Natural killer cell (primary cell): ENCODE results near the gene SASH3. TPM values are rescaled to one million over a fixed set of nuclear protein-coding genes. Genes with fewer than 3 reads are reported as not detected.

Experiments
- ATAC-seq, 3 donors: fragments of 150-1000 bp in 2 of 3; fragments of 200-7000 bp in 1 of 3; cut with Tn5 transposase; 1 replicate in 1 of 3; 2 replicates in 2 of 3; pipeline ENCODE4 v1.10.0; 2021; ENCODE audit warnings: mild to moderate bottlenecking in 2 of 3, moderate library complexity in 2 of 3
- DNase-seq, 2 donors: peaks; one replicate each; pipeline versions ENCODE4 v3.0.0 to v3.0.0-alpha.2; 2013 to 2021; ENCODE audit warnings: mixed read lengths in 1 of 2
- H3K27ac ChIP-seq: one replicate; pipeline ENCODE4 v1.5.1; 2013; ENCODE audit warnings: mild to moderate bottlenecking, low read length
- H3K27me3 ChIP-seq: one replicate; pipeline ENCODE4 v1.6.1; 2013; ENCODE audit warnings: low read length; ENCODE audit not compliant: control insufficient read depth, insufficient read depth
- H3K36me3 ChIP-seq: one replicate; pipeline ENCODE4 v1.6.1; 2013; ENCODE audit warnings: low read length; ENCODE audit not compliant: control insufficient read depth, insufficient read depth
- H3K4me1 ChIP-seq: one replicate; pipeline ENCODE4 v1.6.1; 2013; ENCODE audit warnings: low read length; ENCODE audit not compliant: control insufficient read depth, insufficient read depth
- H3K4me3 ChIP-seq: one replicate; pipeline ENCODE4 v1.5.1; 2013; ENCODE audit warnings: low read length
- H3K9me3 ChIP-seq: one replicate; pipeline ENCODE4 v1.6.1; 2013; ENCODE audit warnings: low read length; ENCODE audit not compliant: control insufficient read depth, insufficient read depth
- H3K27ac Mint-ChIP-seq, 2 donors: one replicate each; pipeline ENCODE4 v1.8.0; 2022; ENCODE audit warnings: mild to moderate bottlenecking in 2 of 2, mixed read lengths in 2 of 2, moderate library complexity in 1 of 2
- H3K27me3 Mint-ChIP-seq, 2 donors: one replicate each; pipeline ENCODE4 v1.8.0; 2022; ENCODE audit warnings: low read depth in 2 of 2, mixed read lengths in 2 of 2
- H3K36me3 Mint-ChIP-seq: one replicate; pipeline ENCODE4 v1.8.0; 2022; ENCODE audit warnings: mixed read lengths
- H3K4me1 Mint-ChIP-seq, 2 donors: one replicate each; pipeline ENCODE4 v1.8.0; 2022; ENCODE audit warnings: mixed read lengths in 2 of 2
- H3K4me3 Mint-ChIP-seq: one replicate; pipeline ENCODE4 v1.8.0; 2022; ENCODE audit warnings: mild to moderate bottlenecking, moderate library complexity, mixed read lengths
- H3K9me3 Mint-ChIP-seq, 2 donors: one replicate each; pipeline ENCODE4 v1.8.0; 2022; ENCODE audit warnings: mixed read lengths in 2 of 2
- WGBS: methylation state at CpG from one replicate; pipeline ENCODE4 v1.1.7; 2013; ENCODE audit warnings: missing lambda C conversion rate; ENCODE audit not compliant: insufficient coverage; 5-methylcytosine and 5-hydroxymethylcytosine counted together
- intact Hi-C: fragments of 100-400 bp; cut with micrococcal nuclease; formaldehyde crosslinking; loops from one replicate; pipeline ENCODE4 v1.14.2; 2022
- total RNA-seq, 4 donors: library from RNA; stranded (reverse); fragments of 120-200 nt in 1 of 4; gene quantifications; one replicate each; pipeline versions ENCODE4 v1.2.3 to v1.2.4, GENCODE V29; 2013 to 2022
- TF ChIP-seq, protein P1 (sequence below): fragments of 200-600 bp; IDR thresholded peaks from one replicate; pipeline ENCODE4 v1.8.0; 2022; ENCODE audit warnings: antibody characterized with exemption

Gene SASH3
- total RNA-seq, 3 donors from 2014 or later (not counting 1 experiment from before 2014, with no cell fraction given), result 356 to 403 (median 392) TPM

DNA sequence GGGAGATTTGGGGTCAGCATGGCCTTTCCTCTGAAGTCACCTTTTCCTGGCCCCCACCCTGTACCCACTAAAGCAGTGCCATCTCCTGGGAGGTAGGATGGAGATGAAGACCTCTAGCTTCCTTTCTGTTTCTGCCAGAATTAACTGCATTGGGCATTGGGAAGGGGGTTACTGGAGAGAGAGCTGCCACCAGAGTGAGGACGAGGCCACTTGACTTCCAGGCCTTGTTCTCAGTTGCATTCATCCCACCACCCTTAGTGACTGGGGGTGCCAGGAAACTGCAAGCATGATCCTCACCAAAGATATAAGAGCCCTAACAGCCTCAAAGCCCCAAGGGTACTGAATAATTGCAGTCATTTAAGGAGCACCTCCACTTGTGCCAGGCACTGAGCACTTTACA lies 15.8 kb downstream of the SASH3 start:
- DNase-seq (no peak), ATAC-seq (no peak)
- Mint-ChIP-seq H3K27me3 (no peaks in the 10 kb centered on the region), H3K4me1 (peaks cover 22 to 26% of the 10 kb centered on the region in 2 donors), H3K9me3 (no peaks in the 10 kb centered on the region), H3K4me3 (no peak overlapping the region), H3K36me3 (no peaks in the 10 kb centered on the region), H3K27ac (peak overlapping the region; percentile 70 to 74)
- no peak overlapping the region for H3K4me3 ChIP-seq
- TF ChIP-seq, protein P1, sequence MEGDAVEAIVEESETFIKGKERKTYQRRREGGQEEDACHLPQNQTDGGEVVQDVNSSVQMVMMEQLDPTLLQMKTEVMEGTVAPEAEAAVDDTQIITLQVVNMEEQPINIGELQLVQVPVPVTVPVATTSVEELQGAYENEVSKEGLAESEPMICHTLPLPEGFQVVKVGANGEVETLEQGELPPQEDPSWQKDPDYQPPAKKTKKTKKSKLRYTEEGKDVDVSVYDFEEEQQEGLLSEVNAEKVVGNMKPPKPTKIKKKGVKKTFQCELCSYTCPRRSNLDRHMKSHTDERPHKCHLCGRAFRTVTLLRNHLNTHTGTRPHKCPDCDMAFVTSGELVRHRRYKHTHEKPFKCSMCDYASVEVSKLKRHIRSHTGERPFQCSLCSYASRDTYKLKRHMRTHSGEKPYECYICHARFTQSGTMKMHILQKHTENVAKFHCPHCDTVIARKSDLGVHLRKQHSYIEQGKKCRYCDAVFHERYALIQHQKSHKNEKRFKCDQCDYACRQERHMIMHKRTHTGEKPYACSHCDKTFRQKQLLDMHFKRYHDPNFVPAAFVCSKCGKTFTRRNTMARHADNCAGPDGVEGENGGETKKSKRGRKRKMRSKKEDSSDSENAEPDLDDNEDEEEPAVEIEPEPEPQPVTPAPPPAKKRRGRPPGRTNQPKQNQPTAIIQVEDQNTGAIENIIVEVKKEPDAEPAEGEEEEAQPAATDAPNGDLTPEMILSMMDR, result no peak
- no peaks in the 10 kb centered on the region for H3K9me3 ChIP-seq
- no peaks in the 10 kb centered on the region for H3K27me3 ChIP-seq
- peaks cover 38% of the 10 kb centered on the region for H3K4me1 ChIP-seq
- intact Hi-C loops, result no loop called here
- H3K36me3 ChIP-seq, result peaks cover 72% of the 10 kb centered on the region
- no peak overlapping the region for H3K27ac ChIP-seq
- WGBS, result no CpG with 5 or more reads among the region's 1 CpG

DNA sequence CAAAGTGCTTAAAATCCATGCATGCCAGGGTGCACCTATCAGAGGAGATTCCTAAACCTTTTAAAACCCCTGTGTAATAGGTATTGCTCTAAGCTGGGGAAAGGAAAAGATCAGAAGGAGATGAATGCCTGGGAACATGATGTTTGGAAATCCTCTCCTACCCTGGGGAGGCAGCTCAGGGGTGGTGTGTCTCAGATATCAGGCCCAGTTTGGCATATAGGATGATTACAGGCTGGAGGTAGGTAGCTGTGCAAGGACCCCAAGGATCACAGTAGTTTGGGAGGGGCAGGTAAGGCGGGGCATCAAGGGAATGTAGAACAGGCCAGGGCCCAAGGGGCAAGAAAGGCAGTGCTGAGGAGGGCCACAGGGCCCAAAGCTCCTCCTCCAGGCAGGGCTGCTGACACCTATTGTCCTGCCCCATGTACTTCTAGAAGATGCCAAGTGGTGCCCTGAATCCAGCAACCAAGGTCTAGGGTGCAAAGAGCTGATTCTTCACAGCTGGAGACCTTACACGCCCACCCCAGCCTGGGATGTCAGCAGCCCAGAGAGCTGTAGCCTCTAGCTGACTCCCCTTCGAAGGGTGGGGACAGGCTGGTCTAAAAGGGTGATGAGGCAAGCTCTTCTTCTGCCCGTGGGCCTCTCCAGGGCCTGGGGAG lies 17.6 kb downstream of the SASH3 start:
- Mint-ChIP-seq H3K9me3 (no peaks in the 10 kb centered on the region), H3K27me3 (no peaks in the 10 kb centered on the region), H3K27ac (peak overlapping the region; percentile 52 to 59), H3K4me3 (no peak overlapping the region), H3K4me1 (peaks cover 22 to 26% of the 10 kb centered on the region in 2 donors), H3K36me3 (no peaks in the 10 kb centered on the region)
- no peak overlapping the region for H3K27ac ChIP-seq
- peaks cover 26% of the 10 kb centered on the region for H3K4me1 ChIP-seq
- no peaks in the 10 kb centered on the region for H3K27me3 ChIP-seq
- ATAC-seq, result peak in 2 of 3 donors; percentile 24 to 25
- peaks cover 54% of the 10 kb centered on the region for H3K36me3 ChIP-seq
- TF ChIP-seq, protein P1, result no peak
- DNase-seq, result no peak
- H3K9me3 ChIP-seq, result no peaks in the 10 kb centered on the region
- 76% methylated on average over 4 of the region's 4 CpGs for WGBS
- H3K4me3 ChIP-seq, result no peak overlapping the region
- intact Hi-C loops, result no loop called here

DNA sequence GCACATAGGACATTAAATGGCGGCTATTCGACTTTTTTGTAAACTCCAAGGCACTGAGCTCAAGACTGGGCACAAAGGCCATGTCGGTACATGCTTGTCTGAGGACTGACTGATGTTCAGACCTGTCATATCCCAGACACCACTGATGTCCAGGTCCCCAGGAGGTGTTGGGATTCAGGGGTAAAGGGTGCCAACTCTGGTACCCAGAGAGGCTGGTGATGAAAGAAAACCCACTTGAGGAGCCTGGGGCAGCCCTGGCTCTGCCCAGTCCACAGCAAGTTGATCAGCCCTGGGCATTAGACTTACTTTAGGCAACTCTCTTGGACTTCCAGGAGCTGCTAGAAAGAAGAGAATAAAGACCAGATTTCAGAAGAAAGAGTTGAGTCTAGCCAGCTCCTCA lies 18.7 kb downstream of the SASH3 start:
- intact Hi-C loops, result no loop called here
- ATAC-seq (no peak), DNase-seq (no peak)
- no peaks in the 10 kb centered on the region for H3K27me3 Mint-ChIP-seq
- peaks cover 21 to 22% of the 10 kb centered on the region in 2 donors for H3K4me1 Mint-ChIP-seq
- 97% methylated on average over 3 of the region's 3 CpGs for WGBS
- H3K9me3 ChIP-seq, result no peaks in the 10 kb centered on the region
- peaks cover 24% of the 10 kb centered on the region for H3K4me1 ChIP-seq
- H3K27me3 ChIP-seq, result no peaks in the 10 kb centered on the region
- H3K9me3 Mint-ChIP-seq, result no peaks in the 10 kb centered on the region
- TF ChIP-seq, protein P1, result no peak
- peak overlapping the region; percentile 52 to 77 for H3K27ac Mint-ChIP-seq
- peaks cover 43% of the 10 kb centered on the region for H3K36me3 ChIP-seq
- H3K4me3 ChIP-seq, result no peak overlapping the region
- no peaks in the 10 kb centered on the region for H3K36me3 Mint-ChIP-seq
- H3K27ac ChIP-seq, result peak overlapping the region; percentile 42
- no peak overlapping the region for H3K4me3 Mint-ChIP-seq

DNA sequence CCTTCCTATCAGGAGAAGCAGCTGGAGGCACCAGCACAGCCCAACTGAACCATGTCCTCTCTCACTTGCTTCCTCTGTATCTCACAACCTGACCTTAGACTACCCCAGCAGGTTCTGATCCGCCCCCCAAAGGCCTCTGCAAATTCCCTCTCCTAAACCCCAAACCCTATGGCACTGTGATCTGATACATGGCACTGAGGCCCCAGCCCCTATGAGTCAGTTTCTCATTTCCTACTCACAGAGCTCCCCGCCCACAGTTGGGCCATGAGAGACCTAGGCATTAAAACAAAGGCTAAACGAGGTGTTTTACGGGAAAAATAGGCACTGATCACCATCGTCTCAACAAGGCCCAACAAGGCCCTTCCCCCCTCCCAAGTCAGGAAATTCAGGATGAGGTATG lies 19.1 kb downstream of the SASH3 start:
- intact Hi-C loops, result no loop called here
- TF ChIP-seq, protein P1, result no peak
- no peaks in the 10 kb centered on the region for H3K36me3 Mint-ChIP-seq
- H3K4me3 Mint-ChIP-seq, result no peak overlapping the region
- peak in 2 of 3 donors; percentile 14 to 41 for ATAC-seq
- peaks cover 21 to 22% of the 10 kb centered on the region in 2 donors for H3K4me1 Mint-ChIP-seq
- no peaks in the 10 kb centered on the region for H3K9me3 ChIP-seq
- no peak overlapping the region for H3K4me3 ChIP-seq
- no peaks in the 10 kb centered on the region for H3K27me3 Mint-ChIP-seq
- H3K9me3 Mint-ChIP-seq, result no peaks in the 10 kb centered on the region
- H3K4me1 ChIP-seq, result peaks cover 21% of the 10 kb centered on the region
- peak overlapping the region; percentile 52 to 77 for H3K27ac Mint-ChIP-seq
- no peaks in the 10 kb centered on the region for H3K27me3 ChIP-seq
- peak overlapping the region; percentile 42 for H3K27ac ChIP-seq
- DNase-seq, result no peak
- H3K36me3 ChIP-seq, result peaks cover 39% of the 10 kb centered on the region
- WGBS, result 90% methylated on average over 2 of the region's 5 CpGs
